Activated naive CD4-positive, alpha-beta T cell (primary cell): Measurements from ENCODE around the gene TEX22.

Experiments
- DNase-seq, 4 experiments: peaks; one replicate each; lab custom pipeline; 2025; lab: John Stamatoyannopoulos, UW

The TEX22 gene

DNA sequence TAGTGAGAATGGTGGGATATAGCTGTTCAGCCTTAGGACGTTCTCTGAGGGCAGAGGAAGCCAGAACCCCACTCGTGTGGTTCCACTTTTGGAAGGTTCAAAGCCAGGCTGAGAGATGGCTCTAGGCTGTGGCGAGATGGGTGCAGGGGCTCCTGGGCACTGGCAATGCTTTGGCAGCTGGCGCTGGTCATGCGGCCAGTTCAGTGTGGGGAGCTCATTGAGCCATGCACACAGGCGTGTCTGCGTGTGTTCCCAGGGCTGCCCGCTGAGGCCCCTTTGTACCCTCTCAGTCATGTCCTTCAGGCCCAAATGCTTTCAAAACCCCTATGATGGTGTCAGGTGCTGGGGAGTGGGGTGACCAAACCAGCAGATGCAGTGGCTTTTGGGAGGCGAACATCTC is 1.7 kb downstream of the TEX22 start:
- DNase-seq: no peak

DNA sequence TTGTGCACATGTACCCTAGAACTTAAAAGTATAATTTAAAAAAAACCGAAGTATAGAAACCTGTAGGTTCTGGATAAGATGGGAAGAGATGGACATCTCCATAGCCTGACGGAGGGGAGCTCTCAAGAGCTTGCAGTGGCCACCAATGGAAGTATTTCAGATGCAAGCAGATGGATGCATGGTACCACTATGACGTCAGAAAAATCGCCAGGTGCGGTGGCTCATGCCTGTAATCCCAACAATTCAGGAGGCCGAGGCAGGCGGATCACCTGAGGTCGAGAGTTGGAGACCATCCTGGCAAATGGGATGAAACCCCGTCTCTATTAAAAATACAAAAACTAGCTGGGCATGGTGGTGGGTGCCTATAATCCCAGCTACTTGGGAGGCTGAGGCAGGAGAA is 3.4 kb downstream of the TEX22 start:
- DNase-seq: no peak

DNA sequence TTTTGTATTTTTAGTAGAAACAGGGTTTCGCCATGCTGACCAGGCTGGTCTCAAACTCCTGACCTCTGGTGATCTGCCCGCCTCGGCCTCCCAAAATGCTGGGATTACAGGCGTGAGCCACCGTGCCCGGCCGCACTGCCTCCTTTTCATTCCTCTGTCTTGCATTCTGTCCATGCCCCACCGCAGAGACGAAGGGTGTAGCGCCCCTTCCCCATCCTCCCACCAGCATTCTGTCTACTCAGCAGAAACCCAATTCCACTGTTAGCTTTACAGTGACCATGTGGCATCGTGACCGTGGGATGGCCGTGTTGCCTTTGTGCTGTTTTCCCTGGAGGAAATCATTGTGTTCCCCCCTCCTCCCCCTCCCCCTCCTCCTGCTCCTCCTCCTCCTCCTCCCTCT is 10.3 kb downstream of the TEX22 start:
- DNase-seq: no peak

DNA sequence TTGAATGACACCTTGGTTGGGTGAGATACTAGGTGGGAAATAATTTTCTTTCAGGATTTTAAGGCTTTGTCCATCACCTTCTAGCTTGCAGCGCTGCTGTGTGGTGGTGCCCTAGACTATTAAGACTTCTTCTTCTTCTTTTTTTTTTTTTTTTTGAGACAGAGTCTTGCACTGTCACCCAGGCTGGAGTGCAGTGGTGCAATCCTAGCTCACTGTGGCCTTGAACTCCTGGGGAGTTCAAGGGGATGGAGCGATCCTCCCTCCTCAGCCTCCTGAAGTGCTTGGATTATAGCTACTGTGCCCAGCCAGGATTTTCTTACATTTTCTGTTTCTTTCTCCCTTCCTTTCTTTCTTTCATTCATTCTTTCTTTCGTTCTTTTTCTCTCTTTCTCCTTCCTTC is 11.0 kb downstream of the TEX22 start:
- DNase-seq: no peak

- no peak for DNase-seq
Observed at GRCh38 chr14:105410642-105411016, 12.3 kb downstream of the TEX22 start.

- peak in 1 of 4 experiments; percentile 12 for DNase-seq
Observed at GRCh38 chr14:105411017-105411941, 12.9 kb downstream of the TEX22 start.

DNA sequence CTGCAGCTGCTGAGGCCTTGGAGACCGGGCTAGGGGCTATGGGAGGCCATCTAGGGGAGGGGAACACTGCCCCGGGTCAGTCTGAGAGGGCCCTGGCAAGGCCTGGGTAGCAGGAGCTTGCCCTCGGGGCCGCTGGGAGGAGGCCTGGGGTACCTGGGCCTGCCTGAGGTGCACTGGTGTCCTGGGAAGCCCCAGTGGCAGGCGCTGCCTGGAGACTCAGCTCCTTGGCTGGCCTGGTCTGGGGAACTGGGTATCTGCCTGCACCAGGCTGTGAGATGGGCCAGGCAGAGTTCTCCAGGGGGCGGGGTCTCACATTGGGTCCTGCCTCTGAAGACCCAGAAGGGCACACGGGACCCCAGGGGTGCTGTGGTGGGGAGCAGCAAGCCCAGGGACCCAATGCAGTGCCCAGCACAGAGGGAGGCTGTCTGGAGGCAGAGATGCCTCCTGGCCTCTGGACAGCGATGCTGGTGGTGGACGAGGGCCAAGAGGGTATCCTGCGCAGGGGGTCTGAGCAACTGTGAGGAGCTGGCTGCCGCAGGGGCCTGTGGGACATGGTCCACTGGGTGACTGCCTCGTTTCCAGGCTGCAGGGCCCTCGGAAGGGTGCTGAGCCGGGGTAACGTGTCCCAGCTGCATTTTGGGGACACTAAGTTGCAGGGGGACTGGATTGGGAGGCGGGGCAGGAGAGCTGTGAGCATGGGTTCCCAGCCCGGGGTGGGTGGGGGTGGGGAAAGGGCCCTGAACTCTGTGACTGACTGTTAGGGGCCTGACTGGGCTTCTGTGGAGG is 13.8 kb downstream of the TEX22 start:
- DNase-seq: no peak

DNA sequence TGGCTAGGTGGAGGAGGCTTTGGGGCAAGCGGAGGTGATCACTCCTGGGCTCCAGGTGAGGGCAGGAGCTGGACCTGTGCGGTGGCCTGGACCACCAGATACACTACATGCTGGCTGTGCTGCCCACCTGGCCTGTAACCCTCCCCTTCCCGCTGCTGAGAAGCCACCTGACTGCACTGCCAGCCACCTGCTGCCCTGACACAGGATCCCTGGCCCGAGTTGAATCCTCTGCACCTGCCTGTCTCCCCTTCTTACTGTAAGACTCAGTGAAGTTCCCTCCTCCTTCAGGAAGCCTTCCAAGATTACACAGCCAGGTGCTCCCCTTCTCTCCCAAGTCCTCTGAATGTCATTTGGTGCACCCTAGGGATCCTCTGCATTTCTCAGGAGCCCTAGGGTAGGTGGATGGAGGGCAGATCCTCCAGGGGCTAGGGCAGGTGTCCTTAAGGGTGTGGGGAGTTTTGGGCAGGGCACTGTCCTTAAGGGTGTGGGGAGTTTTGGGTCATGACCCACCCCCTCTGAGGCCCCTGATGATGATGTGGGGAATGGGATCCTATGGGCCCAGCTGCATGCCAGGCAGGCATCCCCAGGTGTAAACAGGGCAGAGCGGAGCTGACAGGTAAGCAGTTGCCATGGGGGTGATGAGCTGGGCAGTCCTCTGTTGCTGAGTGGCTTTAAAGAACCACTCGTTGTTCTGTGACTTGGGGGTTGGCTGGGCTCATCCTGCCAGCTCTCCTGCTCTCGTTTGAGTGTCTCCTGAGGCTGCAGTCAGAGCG is 14.6 kb downstream of the TEX22 start:
- DNase-seq: no peak

DNA sequence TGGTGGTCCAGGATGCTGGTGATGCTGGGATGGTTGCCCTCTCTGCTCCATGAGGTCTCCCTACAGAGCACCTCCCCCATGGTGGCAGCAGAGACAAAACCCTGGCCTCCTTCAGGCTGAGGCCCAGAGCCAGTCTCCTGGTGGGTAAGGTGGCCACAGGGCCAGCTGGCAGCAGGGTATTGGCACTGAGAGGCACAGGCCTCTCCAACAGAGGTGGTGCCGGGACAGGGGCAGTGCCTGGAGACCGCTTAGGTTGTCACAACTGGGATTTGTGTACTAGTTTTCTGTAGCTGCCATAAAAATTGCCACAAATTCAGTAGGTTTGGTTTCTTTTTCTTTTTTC is 15.2 kb downstream of the TEX22 start:
- DNase-seq: no peak

DNA sequence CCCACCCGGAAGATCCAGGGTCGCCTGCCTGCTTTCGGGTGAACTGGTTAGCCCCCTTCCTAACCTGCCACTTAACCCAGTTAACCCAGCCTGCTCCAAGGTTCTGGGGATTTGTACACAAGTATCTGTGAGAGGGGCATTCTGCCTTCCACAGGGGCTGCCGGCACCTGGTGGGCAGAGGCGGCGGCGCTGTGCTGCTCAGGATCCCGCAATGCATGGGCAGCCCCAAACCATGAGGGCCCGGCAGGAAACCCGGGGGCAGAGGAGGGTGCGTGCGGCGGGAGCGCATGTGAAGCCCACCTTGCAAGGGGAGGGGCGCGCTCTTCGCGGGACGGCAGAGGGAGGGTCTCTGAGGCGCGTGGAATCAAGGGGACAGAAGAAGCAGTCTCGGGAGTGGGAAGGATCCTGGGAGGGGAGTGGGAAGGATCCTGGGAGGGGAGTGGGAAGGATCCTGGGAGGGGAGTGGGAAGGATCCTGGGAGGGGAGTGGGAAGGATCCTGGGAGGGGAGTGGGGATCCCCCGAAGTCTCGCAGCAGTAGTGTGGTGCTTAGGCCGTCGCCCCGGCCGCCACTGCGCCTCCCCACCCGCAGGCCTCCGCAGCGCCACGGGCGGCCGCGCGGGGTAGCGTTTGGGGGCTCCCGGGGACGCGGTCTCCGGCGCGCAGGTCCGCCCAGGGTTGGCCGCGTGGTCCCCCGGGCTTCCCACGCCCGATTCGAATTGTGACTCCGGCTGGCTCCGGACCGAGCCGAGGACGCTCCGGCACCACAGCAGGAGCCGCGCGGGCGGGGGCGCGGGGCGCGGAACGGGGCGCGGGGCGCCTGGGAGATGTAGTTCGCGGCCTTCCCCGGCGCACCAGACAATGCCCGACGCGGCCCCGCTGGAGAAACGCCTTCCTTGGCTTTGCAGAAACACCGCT is 16.4 kb downstream of the TEX22 start:
- peak; percentile 35 to 73 (median 44) for DNase-seq

- no peak for DNase-seq
Observed at GRCh38 chr14:105415481-105416428, 17.4 kb downstream of the TEX22 start.

DNA sequence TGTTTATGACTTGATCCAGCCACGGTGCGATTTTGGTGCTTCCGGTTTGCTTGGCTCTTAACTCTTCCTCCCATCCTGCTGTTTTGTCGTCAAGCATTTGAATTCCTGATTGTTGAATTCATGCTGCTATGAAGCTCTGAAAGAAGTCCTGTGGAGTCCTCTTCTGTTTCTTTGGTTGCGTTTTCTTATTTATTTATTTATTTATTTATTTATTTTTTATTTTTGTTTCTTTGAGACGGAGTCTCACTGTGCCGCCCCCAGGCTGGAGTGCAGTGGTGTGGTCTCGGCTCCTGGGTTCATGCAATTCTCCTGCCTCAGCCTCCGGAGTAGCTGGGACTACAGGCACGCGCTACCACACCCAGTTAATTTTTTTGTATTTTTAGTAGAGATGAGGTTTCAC is 18.3 kb downstream of the TEX22 start:
- DNase-seq: no peak

- DNase-seq: no peak
Observed at GRCh38 chr14:105417690-105418121, 19.4 kb downstream of the TEX22 start.

- DNase-seq: no peak
Observed at GRCh38 chr14:105418269-105419194, 20.2 kb downstream of the TEX22 start.

- DNase-seq: peak in 1 of 4 experiments; percentile 42
Observed at GRCh38 chr14:105419195-105420091, 21.1 kb downstream of the TEX22 start, which contains the start of gene MTA1. MTA1 (plus strand) TSS chr14:105419827; CDS start chr14:105420036, 209 bp downstream.

DNA sequence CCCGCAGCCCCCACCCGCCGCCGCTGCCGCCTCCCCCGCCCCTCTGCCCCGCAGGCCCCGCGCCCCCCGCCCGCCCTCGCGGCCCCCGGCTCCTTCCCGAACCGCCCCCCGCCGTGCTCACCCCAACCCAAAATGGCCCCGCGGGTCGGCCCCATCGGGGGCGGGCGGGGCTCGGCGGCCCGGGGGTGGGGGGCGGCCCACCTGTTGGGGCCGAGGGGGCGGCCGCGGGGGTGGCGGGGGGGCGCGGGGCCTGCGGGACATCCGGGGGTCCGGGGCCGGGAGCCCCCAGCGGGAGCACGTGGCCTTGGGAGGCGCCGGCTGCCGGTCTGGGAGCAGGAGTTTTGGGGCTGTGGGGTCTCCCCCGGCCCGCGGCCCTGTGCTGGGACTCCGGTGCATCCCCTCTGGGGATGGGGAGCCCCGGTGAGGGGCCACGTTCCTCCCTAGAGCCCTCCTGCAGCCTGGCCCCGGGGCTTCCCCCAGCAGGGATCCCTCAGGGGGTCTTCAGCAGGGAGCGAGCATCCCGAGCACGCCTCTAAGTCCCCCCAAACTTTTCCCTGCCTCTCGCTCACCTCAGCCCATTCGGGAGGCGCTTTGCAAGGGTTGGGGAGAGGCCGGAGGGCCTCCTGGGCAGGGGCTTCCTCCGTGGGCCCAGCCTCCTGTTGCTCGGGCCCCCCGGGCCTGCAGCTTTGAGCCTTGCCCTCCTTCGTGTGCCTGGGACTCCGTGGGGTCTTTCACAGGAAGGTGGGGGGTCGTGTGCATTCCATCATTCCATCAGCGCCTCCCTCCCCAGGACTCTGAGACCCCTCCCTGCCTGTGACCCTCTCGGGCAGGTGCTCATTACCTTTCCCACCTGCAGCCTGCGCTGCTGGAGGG is 22.0 kb downstream of the TEX22 start:
- DNase-seq: no peak
